GM23338 (cell line): ENCODE results near the gene ESR1.

Experiments
- EZH2 ChIP-seq: fragments of 200-600 bp; sonication (generic); IDR thresholded peaks from one replicate; pipeline ENCODE4 v1.8.0; 2017; ENCODE audit warnings: antibody characterized with exemption, mild to moderate bottlenecking, low read depth; ENCODE audit not compliant: unreplicated experiment
- EZH2phosphoT487 ChIP-seq: fragments of 200-600 bp; sonication (generic); IDR thresholded peaks from one replicate; pipeline ENCODE4 v1.8.1; 2018; ENCODE audit warnings: antibody characterized with exemption; ENCODE audit not compliant: unreplicated experiment
- TF ChIP-seq, protein P1 (sequence below), 2 experiments: fragments of 200-600 bp in 1 of 2; sonication (generic) in 1 of 2; conservative IDR thresholded peaks; 2 replicates each; pipeline versions ENCODE4 v1.5.1 to v1.6.1; 2016 to 2017; ENCODE audit warnings: antibody characterized with exemption in 2 of 2, low read depth in 2 of 2, mild to moderate bottlenecking in 2 of 2, moderate library complexity in 1 of 2
- TF ChIP-seq, protein P2 (sequence below): IDR thresholded peaks from one replicate; pipeline ENCODE4 v1.6.1; 2018; ENCODE audit warnings: antibody characterized with exemption; ENCODE audit not compliant: unreplicated experiment

DNA sequence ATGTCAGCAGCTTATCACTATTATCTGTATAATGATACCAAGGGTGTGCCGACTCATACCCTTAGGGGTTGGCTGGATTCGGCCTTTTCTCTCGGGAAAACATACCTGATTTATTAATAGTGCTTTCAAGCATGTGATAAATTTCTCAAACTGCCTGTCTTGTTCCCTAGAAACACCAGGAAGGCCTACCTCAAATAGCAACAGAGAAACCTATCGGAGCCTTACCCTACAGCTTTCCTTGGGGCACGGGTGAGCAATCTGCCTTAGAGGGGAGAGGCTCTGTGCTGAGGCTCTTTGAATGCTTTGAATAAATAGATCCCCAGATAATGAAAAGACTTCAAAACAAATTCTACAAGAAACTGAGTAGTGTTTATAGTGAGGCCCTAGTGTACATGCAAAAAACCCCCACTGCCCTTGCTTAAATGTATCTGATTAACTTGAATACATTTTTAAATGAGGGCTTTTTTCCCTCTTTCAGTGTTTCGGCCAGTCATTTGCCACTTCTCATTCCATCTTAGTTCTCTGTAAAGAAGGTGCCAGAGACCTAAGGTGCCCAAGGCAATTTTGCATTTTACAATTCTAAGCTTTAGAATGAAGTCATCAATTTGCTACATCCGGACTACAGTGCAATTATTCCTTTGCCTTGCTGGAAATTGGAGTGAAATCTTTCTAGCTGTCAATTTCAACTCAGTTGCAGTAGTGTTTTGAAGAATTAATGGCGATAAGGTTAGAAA lies 320.1 kb downstream of the ESR1 start:
- TF ChIP-seq, protein P1, sequence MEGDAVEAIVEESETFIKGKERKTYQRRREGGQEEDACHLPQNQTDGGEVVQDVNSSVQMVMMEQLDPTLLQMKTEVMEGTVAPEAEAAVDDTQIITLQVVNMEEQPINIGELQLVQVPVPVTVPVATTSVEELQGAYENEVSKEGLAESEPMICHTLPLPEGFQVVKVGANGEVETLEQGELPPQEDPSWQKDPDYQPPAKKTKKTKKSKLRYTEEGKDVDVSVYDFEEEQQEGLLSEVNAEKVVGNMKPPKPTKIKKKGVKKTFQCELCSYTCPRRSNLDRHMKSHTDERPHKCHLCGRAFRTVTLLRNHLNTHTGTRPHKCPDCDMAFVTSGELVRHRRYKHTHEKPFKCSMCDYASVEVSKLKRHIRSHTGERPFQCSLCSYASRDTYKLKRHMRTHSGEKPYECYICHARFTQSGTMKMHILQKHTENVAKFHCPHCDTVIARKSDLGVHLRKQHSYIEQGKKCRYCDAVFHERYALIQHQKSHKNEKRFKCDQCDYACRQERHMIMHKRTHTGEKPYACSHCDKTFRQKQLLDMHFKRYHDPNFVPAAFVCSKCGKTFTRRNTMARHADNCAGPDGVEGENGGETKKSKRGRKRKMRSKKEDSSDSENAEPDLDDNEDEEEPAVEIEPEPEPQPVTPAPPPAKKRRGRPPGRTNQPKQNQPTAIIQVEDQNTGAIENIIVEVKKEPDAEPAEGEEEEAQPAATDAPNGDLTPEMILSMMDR (conservative IDR thresholded peaks at IDR 0.05; ENCODE audit: low read depth in 2 of 2), result no peak
- TF ChIP-seq, protein P2, sequence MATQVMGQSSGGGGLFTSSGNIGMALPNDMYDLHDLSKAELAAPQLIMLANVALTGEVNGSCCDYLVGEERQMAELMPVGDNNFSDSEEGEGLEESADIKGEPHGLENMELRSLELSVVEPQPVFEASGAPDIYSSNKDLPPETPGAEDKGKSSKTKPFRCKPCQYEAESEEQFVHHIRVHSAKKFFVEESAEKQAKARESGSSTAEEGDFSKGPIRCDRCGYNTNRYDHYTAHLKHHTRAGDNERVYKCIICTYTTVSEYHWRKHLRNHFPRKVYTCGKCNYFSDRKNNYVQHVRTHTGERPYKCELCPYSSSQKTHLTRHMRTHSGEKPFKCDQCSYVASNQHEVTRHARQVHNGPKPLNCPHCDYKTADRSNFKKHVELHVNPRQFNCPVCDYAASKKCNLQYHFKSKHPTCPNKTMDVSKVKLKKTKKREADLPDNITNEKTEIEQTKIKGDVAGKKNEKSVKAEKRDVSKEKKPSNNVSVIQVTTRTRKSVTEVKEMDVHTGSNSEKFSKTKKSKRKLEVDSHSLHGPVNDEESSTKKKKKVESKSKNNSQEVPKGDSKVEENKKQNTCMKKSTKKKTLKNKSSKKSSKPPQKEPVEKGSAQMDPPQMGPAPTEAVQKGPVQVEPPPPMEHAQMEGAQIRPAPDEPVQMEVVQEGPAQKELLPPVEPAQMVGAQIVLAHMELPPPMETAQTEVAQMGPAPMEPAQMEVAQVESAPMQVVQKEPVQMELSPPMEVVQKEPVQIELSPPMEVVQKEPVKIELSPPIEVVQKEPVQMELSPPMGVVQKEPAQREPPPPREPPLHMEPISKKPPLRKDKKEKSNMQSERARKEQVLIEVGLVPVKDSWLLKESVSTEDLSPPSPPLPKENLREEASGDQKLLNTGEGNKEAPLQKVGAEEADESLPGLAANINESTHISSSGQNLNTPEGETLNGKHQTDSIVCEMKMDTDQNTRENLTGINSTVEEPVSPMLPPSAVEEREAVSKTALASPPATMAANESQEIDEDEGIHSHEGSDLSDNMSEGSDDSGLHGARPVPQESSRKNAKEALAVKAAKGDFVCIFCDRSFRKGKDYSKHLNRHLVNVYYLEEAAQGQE, result no peak
- TF ChIP-seq EZH2, result no peak
- TF ChIP-seq EZH2phosphoT487, result no peak
